Epithelial cell of esophagus (primary cell): ENCODE measurements around the gene PALLD.

Source experiments
- DNase-seq: peaks from one replicate; pipeline ENCODE4 v3.0.0; 2010; ENCODE audit warnings: low read depth
- H3K4me3 ChIP-seq: 2 replicates; pipeline ENCODE4 v1.5.1; 2011; ENCODE audit warnings: mild to moderate bottlenecking, low read length, control low read depth
- TF ChIP-seq, protein P1 (sequence below): IDR thresholded peaks from 2 replicates; pipeline ENCODE4 v1.5.1; 2011; ENCODE audit warnings: low read depth, mild to moderate bottlenecking, low read length, control low read depth, inconsistent platforms; ENCODE audit not compliant: insufficient read depth; ENCODE audit errors: missing control alignments

Gene PALLD

DNA sequence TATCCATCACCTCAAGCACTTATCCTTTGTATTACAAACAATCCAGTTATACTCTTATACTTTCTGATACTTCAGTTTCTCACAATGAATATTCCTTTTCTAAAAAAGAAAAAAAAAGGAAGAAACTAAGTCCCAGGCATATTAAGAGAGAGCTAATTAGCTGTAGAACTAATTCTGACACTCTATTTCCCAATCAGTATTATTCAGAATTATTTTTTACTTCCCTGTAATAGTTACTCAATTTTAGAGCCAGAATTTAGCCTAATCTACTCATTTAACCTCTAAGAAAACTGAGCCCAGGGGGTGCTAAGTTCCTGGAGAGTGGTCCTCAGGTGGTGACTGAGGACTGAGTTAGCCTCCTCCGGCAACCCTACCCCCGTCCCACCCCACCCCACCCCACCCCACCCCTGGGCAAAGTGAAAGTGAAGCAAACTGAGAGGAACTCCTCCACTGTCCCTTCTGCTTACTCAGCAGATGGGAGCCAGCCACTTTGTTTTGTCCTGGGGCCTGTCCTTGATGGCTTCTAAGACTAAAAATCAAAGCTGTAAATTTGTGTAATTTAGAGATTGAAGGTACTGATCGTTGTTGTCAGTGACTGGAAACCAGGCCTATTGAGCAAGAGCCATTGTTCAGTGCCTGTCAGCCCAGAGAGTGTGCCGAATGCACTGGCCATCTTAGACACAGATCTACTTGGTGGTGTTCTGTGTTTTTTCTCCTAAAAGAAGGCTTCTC, 351.1 kb downstream of the PALLD start:
- no peak overlapping the region for H3K4me3 ChIP-seq
- TF ChIP-seq, protein P1, sequence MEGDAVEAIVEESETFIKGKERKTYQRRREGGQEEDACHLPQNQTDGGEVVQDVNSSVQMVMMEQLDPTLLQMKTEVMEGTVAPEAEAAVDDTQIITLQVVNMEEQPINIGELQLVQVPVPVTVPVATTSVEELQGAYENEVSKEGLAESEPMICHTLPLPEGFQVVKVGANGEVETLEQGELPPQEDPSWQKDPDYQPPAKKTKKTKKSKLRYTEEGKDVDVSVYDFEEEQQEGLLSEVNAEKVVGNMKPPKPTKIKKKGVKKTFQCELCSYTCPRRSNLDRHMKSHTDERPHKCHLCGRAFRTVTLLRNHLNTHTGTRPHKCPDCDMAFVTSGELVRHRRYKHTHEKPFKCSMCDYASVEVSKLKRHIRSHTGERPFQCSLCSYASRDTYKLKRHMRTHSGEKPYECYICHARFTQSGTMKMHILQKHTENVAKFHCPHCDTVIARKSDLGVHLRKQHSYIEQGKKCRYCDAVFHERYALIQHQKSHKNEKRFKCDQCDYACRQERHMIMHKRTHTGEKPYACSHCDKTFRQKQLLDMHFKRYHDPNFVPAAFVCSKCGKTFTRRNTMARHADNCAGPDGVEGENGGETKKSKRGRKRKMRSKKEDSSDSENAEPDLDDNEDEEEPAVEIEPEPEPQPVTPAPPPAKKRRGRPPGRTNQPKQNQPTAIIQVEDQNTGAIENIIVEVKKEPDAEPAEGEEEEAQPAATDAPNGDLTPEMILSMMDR, result no peak
- DNase-seq, result peak; percentile 52

DNA sequence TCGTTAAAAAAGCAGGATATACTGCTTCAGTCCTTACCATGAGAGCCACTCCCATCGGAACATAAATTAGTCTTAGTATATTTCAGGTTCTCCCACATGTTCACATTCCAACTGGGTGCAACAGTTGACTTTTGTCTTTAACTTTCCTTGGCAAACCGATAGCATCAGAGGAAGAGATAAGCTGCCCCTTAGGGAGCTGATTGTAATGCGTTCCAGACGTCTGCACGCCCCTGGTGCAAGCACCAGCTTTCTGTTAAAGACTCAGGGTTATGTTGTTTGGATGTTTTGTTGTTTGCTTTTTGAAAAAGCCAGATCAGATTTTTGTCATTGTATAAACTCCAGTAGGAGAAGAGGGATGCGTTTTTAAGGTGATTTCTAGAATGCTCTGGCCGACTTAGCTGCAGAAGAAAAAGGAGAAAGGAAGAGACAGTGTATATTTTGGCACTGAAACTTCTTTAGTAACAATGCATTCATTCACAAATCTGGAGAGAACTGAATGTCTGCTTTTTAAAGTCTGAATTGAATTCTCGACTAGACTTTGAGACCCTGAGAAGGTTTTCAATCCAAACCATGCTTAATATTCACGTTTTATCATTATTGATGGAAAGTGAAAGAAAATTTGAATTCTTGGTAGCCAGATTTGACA, 352.3 kb downstream of the PALLD start:
- TF ChIP-seq, protein P1, result no peak
- no peak for DNase-seq

DNA sequence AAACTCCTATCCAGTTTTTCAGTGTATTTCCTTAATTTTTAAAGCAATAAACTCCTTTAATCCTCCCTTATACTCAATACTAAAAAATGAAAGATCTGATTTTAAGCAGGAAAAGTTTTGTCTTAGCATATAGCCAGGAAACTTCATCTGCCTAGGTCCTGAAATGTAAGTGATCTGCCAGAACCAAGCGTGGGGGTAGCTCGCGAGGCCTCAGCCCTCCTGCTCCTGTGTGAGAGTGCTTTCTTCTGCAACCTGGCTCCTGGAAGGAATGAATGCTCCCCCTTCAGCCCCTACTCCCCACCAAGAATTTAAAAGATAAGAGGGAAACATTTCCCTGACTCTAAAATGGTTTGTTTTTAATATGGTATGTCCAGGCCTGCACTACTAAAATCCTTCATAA, 353.1 kb downstream of the PALLD start:
- TF ChIP-seq, protein P1, result no peak
- DNase-seq, result no peak

More for the DNA sequence above, 352.3 kb downstream of the PALLD start:
- no peak overlapping the region for H3K4me3 ChIP-seq

DNA sequence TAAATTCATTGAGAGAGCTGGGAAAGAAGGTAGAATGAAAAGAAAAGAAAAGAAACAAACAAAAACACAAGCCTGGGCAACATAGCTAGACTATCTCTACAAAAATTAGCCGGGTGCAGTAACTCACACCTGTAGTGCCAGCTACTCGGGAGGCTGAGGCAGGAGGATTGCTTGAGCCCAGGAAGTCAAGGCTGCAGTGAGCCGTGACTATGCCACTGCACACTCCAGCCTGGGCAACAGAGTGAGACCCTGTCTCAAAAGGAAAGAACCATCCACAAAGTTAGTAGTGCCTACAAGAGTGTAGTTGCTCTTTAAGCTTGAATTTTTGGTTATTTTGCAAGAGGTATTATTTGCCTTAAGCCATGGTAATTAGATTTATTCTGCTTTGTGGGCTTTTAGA, 355.5 kb downstream of the PALLD start:
- TF ChIP-seq, protein P1, result no peak
- DNase-seq, result no peak

More for the DNA sequence above, 353.1 kb downstream of the PALLD start:
- no peak overlapping the region for H3K4me3 ChIP-seq

DNA sequence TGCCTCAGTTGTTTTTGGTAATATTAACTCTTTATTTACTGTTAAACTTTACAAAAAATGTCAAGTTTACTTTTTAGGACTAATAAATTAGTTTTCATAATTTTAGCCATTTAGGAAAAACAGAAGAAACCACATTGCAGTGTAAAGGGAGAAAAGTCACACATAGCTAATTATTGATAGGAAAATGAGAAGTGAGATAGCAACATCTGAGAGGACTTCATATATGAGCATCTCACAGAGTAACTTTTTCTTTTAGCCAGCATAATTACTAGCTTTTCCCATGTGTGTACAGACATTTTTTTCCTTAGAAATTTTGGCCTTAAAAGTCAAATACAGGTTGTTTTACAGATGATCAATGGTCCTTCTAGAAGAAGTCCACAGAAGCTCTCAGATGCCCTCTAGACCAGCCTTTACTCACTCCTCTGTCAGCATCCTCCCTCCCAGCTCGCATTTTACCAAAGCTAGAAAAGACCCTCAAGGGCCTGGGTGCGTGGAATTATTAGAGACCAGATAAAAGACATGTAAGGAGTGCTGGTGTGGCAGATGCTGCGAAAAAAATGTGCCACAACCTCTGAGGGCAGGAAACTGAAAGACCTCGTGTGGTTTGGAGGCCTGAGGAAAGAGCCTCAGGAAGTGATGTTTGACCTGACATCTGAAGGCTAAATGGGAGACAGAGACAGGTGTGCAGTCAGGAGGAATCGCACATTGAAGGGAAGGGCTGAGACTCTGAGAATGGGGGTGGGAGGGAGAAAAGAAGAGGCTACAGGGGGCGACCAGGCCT, 356.3 kb downstream of the PALLD start:
- no peak for DNase-seq
- no peak overlapping the region for H3K4me3 ChIP-seq
- TF ChIP-seq, protein P1, result no peak

More for the DNA sequence above, 355.5 kb downstream of the PALLD start:
- H3K4me3 ChIP-seq, result no peak overlapping the region

DNA sequence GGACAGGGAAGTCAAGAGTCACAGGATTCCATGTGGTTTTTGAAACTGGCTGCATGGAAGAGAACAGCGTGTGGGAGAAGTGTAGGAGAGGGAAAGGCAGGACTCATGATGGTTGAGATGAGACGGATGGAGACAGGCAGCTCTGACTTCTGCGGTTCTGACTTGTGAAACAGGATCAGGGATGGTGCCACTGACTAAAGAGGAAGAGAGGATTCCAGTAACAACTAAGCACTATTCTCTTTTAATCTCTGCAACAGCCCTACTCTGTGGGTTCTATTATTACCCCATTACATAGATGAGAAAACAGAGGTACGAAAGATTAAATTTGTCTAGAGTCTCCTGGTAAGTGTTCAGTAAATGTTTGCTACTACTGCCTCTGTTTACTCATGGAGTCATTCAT, 356.9 kb downstream of the PALLD start:
- DNase-seq, result no peak
- TF ChIP-seq, protein P1, result no peak
- H3K4me3 ChIP-seq, result no peak overlapping the region
